CD14-positive monocyte (primary cell): ENCODE results near the gene SEC23A. TPM values are rescaled to one million over a fixed set of nuclear protein-coding genes. Genes with fewer than 3 reads are reported as not detected.

Experiments
- DNase-seq, 3 donors: peaks; one replicate each; pipeline ENCODE4 v3.0.0-alpha.2; 2011 to 2022
- H2AFZ ChIP-seq: 2 replicates; pipeline ENCODE4 v1.6.0; 2012; ENCODE audit warnings: mild to moderate bottlenecking, low read depth, low read length, inconsistent platforms; ENCODE audit not compliant: insufficient read depth, poor library complexity, severe bottlenecking
- H3K27ac ChIP-seq, 2 donors: 1 replicate in 1 of 2; 2 replicates in 1 of 2; pipeline ENCODE4 v1.5.1; 2012 to 2013; ENCODE audit warnings: low read length in 2 of 2, control low read depth in 1 of 2, inconsistent platforms in 1 of 2, low read depth in 1 of 2, mild to moderate bottlenecking in 1 of 2
- H3K27me3 ChIP-seq, 2 donors: one replicate each; pipeline versions ENCODE4 v1.6.0 to v1.6.1; 2011 to 2013; ENCODE audit warnings: low read length in 2 of 2; ENCODE audit not compliant: control insufficient read depth in 2 of 2, insufficient read depth in 2 of 2
- H3K36me3 ChIP-seq, 2 donors: replicated peaks in 1 of 2; 1 replicate in 1 of 2; 2 replicates in 1 of 2; pipeline versions ENCODE4 v1.5.1 to v1.6.1; 2012 to 2013; ENCODE audit warnings: low read length in 2 of 2, control low read depth in 1 of 2, inconsistent platforms in 1 of 2, mild to moderate bottlenecking in 1 of 2; ENCODE audit not compliant: insufficient read depth in 2 of 2, control insufficient read depth in 1 of 2
- H3K4me1 ChIP-seq, 2 donors: 1 replicate in 1 of 2; 2 replicates in 1 of 2; pipeline versions ENCODE4 v1.5.1 to v1.6.1; 2012 to 2013; ENCODE audit warnings: low read length in 2 of 2, control low read depth in 1 of 2, inconsistent platforms in 1 of 2, mild to moderate bottlenecking in 1 of 2, moderate library complexity in 1 of 2; ENCODE audit not compliant: insufficient read depth in 2 of 2, control insufficient read depth in 1 of 2
- H3K4me2 ChIP-seq: replicated peaks from 2 replicates; pipeline ENCODE3; 2012; ENCODE audit warnings: low read length, moderate library complexity, mild to moderate bottlenecking; ENCODE audit not compliant: poor library complexity, severe bottlenecking; ENCODE audit errors: extremely low read depth
- H3K4me3 ChIP-seq, 3 experiments: fragments of 200-600 bp in 1 of 3; sonication (generic) in 1 of 3; replicated peaks in 1 of 3; 1 replicate in 2 of 3; 2 replicates in 1 of 3; pipeline ENCODE4 v1.5.1; 2011 to 2013; ENCODE audit warnings: low read length in 3 of 3, mild to moderate bottlenecking in 3 of 3, control low read depth in 2 of 3, low read depth in 2 of 3, inconsistent platforms in 1 of 3, moderate library complexity in 1 of 3
- H3K79me2 ChIP-seq: 2 replicates; pipeline ENCODE4 v1.6.0; 2012; ENCODE audit warnings: mild to moderate bottlenecking, control low read depth, inconsistent platforms, low read length, moderate library complexity; ENCODE audit not compliant: insufficient read depth
- H3K9ac ChIP-seq: 2 replicates; pipeline ENCODE4 v1.6.0; 2017; ENCODE audit warnings: low read length, mild to moderate bottlenecking; ENCODE audit not compliant: insufficient read depth, poor library complexity, severe bottlenecking
- H3K9me3 ChIP-seq, 2 donors: replicated peaks in 1 of 2; 1 replicate in 1 of 2; 2 replicates in 1 of 2; pipeline versions ENCODE4 v1.5.1 to v1.6.1; 2012 to 2013; ENCODE audit warnings: low read length in 2 of 2, control low read depth in 1 of 2; ENCODE audit not compliant: control insufficient read depth in 1 of 2, insufficient read depth in 1 of 2
- H4K20me1 ChIP-seq: 2 replicates; pipeline ENCODE4 v1.6.0; 2012; ENCODE audit warnings: mild to moderate bottlenecking, low read length, control low read depth, moderate library complexity; ENCODE audit not compliant: insufficient read depth
- H3K27ac Mint-ChIP-seq, 7 donors: one replicate each; pipeline ENCODE4 v1.8.0; 2020; ENCODE audit warnings: mild to moderate bottlenecking in 7 of 7, mixed read lengths in 7 of 7, moderate library complexity in 6 of 7, inconsistent platforms in 2 of 7
- H3K27me3 Mint-ChIP-seq, 3 donors: one replicate each; pipeline ENCODE4 v1.8.0; 2021 to 2022; ENCODE audit warnings: low read depth in 3 of 3, mild to moderate bottlenecking in 3 of 3, mixed read lengths in 3 of 3, moderate library complexity in 3 of 3, inconsistent platforms in 1 of 3
- H3K36me3 Mint-ChIP-seq, 2 donors: one replicate each; pipeline ENCODE4 v1.8.0; 2020; ENCODE audit warnings: mixed read lengths in 2 of 2, inconsistent platforms in 1 of 2, mild to moderate bottlenecking in 1 of 2
- H3K4me1 Mint-ChIP-seq: one replicate; pipeline ENCODE4 v1.8.0; 2020; ENCODE audit warnings: mild to moderate bottlenecking, mixed read lengths
- H3K4me3 Mint-ChIP-seq, 2 donors: one replicate each; pipeline ENCODE4 v1.8.0; 2020; ENCODE audit warnings: mild to moderate bottlenecking in 2 of 2, mixed read lengths in 2 of 2, moderate library complexity in 1 of 2
- H3K9me3 Mint-ChIP-seq, 7 donors: one replicate each; pipeline ENCODE4 v1.8.0; 2020 to 2022; ENCODE audit warnings: mixed read lengths in 7 of 7, mild to moderate bottlenecking in 6 of 7, moderate library complexity in 6 of 7, inconsistent platforms in 2 of 7
- CTCF ChIP-seq: fragments of 200-600 bp; IDR thresholded peaks from one replicate; pipeline ENCODE4 v1.8.0; 2022; ENCODE audit warnings: antibody characterized with exemption, mild to moderate bottlenecking
- WGBS: methylation state at CpG from one replicate; pipeline ENCODE4 v1.1.5; 2013; ENCODE audit warnings: missing lambda C conversion rate; ENCODE audit not compliant: insufficient coverage; 5-methylcytosine and 5-hydroxymethylcytosine counted together
- intact Hi-C, 2 donors: fragments of 100-400 bp; cut with micrococcal nuclease; formaldehyde crosslinking; loops; one replicate each; pipeline versions ENCODE4 v1.15.0 to v1.15.1; 2023
- polyA plus RNA-seq, 3 donors: library from polyadenylated mRNA; depleted of rRNA in 1 of 3; unstranded in 2 of 3; stranded (reverse) in 1 of 3; fragments of 300-500 nt in 2 of 3; fragments of >200 nt in 1 of 3; fragmentation: Illumina TruSeq in 2 of 3; gene quantifications; 1 replicate in 2 of 3; 2 replicates in 1 of 3; pipeline ENCODE4 v1.2.3, GENCODE V29; 2012 to 2021

SEC23A gene
- polyA plus RNA-seq, 3 donors = 13.8 to 37.3 (median 36.4) TPM

GRCh38 chr14:38987781-38988180, 115.3 kb downstream of the SEC23A start:
- H3K4me3 Mint-ChIP-seq = no peak overlapping the region
- WGBS = no CpG with 5 or more reads among the region's 2 CpGs
- no peak for DNase-seq
- TF ChIP-seq CTCF = no peak
- H3K9ac ChIP-seq = no peak overlapping the region
- H3K9me3 ChIP-seq = no peaks in the 10 kb centered on the region
- no peak overlapping the region for H3K4me2 ChIP-seq
- intact Hi-C loops = no loop called here
- no peak overlapping the region for H3K4me3 ChIP-seq
- no peak overlapping the region for H2AFZ ChIP-seq
- peaks cover 13% of the 10 kb centered on the region for H3K4me1 Mint-ChIP-seq
- no peaks in the 10 kb centered on the region for H3K79me2 ChIP-seq
- no peak overlapping the region for H3K27ac ChIP-seq
- H3K27me3 ChIP-seq = peaks cover 0 to 6% of the 10 kb centered on the region in 2 donors
- H3K9me3 Mint-ChIP-seq = peaks cover 0 to 3% (median 0%) of the 10 kb centered on the region in 7 donors
- no peak overlapping the region for H3K27ac Mint-ChIP-seq
- H3K27me3 Mint-ChIP-seq = no peaks in the 10 kb centered on the region
- no peaks in the 10 kb centered on the region for H3K36me3 ChIP-seq
- no peaks in the 10 kb centered on the region for H3K36me3 Mint-ChIP-seq
- H3K4me1 ChIP-seq = peaks cover 6 to 13% of the 10 kb centered on the region in 2 donors
- H4K20me1 ChIP-seq = no peaks in the 10 kb centered on the region

- H3K4me3 ChIP-seq = no peak overlapping the region
- no peak overlapping the region for H3K9ac ChIP-seq
- no peak for TF ChIP-seq CTCF
- no peak for DNase-seq
- H2AFZ ChIP-seq = no peak overlapping the region
- intact Hi-C loops = no loop called here
- no peaks in the 10 kb centered on the region for H3K4me1 Mint-ChIP-seq
- H3K4me2 ChIP-seq = no peak overlapping the region
- no CpG with 5 or more reads among the region's 1 CpG for WGBS
- H3K79me2 ChIP-seq = no peaks in the 10 kb centered on the region
- H3K36me3 ChIP-seq = no peaks in the 10 kb centered on the region
- H3K9me3 ChIP-seq = no peaks in the 10 kb centered on the region
- no peak overlapping the region for H3K27ac Mint-ChIP-seq
- H3K9me3 Mint-ChIP-seq = peaks cover 3 to 12% (median 5%) of the 10 kb centered on the region in 7 donors
- peaks cover 2 to 3% (median 2%) of the 10 kb centered on the region in 3 donors for H3K27me3 Mint-ChIP-seq
- no peaks in the 10 kb centered on the region for H4K20me1 ChIP-seq
- no peak overlapping the region for H3K27ac ChIP-seq
- H3K4me1 ChIP-seq = no peaks in the 10 kb centered on the region
- H3K36me3 Mint-ChIP-seq = no peaks in the 10 kb centered on the region
- no peak overlapping the region for H3K4me3 Mint-ChIP-seq
- H3K27me3 ChIP-seq = peaks cover 0 to 6% of the 10 kb centered on the region in 2 donors
These were observed 120.2 kb downstream of the SEC23A start for GRCh38 chr14:38982837-38983236.
